Upper lobe of right lung (tissue), 1 donor: ENCODE measurements around the gene NSD1. TPM values are rescaled to one million over a fixed set of nuclear protein-coding genes. Genes with fewer than 3 reads are reported as not detected.

Source experiments
- ATAC-seq: fragments of 200-7000 bp; cut with Tn5 transposase; one replicate; pipeline ENCODE4 v1.9.1; 2020; ENCODE audit warnings: mild to moderate bottlenecking, moderate library complexity
- DNase-seq: peaks from one replicate; pipeline ENCODE4 v3.0.0-alpha.2; 2020
- H3K27ac ChIP-seq: fragments of 200-600 bp; one replicate; pipeline ENCODE4 v1.8.0; 2022
- H3K27me3 ChIP-seq: fragments of 200-600 bp; one replicate; pipeline ENCODE4 v1.8.0; 2022; ENCODE audit warnings: mild to moderate bottlenecking
- H3K36me3 ChIP-seq: fragments of 200-600 bp; one replicate; pipeline ENCODE4 v1.8.0; 2022
- H3K4me1 ChIP-seq: fragments of 200-600 bp; one replicate; pipeline ENCODE4 v1.8.0; 2022
- H3K4me3 ChIP-seq: fragments of 200-600 bp; one replicate; pipeline ENCODE4 v1.8.0; 2022; ENCODE audit warnings: mild to moderate bottlenecking
- H3K9me3 ChIP-seq: fragments of 200-600 bp; one replicate; pipeline ENCODE4 v1.8.0; 2022
- intact Hi-C: fragments of 100-400 bp; cut with DNase I; formaldehyde crosslinking; loops from one replicate; pipeline ENCODE4 v1.11.0; 2022
- total RNA-seq: library from RNA; stranded (reverse); fragmentation: NEBNext Ultra II Directional; extraction: Animal tissue kit (Norgen Biotek cat#: 25700); gene quantifications from one replicate; pipeline ENCODE4 v1.2.1, GENCODE V29; 2021
- TF ChIP-seq, protein P1 (sequence below): fragments of 200-600 bp; IDR thresholded peaks from one replicate; pipeline ENCODE4 v1.8.0; 2022; ENCODE audit warnings: antibody characterized with exemption
- donor health status: DM: no; HTN: yes; CAD: no; lungs with severe emphysema.

Gene NSD1
- total RNA-seq, 1 donor from 2014 or later, result 67.7 TPM

- H3K9me3 ChIP-seq, result no peaks in the 10 kb centered on the region
- ATAC-seq (no peak), DNase-seq (no peak)
- peaks cover 52% of the 10 kb centered on the region for H3K36me3 ChIP-seq
- H3K4me1 ChIP-seq, result peaks cover 17% of the 10 kb centered on the region
- TF ChIP-seq, protein P1, sequence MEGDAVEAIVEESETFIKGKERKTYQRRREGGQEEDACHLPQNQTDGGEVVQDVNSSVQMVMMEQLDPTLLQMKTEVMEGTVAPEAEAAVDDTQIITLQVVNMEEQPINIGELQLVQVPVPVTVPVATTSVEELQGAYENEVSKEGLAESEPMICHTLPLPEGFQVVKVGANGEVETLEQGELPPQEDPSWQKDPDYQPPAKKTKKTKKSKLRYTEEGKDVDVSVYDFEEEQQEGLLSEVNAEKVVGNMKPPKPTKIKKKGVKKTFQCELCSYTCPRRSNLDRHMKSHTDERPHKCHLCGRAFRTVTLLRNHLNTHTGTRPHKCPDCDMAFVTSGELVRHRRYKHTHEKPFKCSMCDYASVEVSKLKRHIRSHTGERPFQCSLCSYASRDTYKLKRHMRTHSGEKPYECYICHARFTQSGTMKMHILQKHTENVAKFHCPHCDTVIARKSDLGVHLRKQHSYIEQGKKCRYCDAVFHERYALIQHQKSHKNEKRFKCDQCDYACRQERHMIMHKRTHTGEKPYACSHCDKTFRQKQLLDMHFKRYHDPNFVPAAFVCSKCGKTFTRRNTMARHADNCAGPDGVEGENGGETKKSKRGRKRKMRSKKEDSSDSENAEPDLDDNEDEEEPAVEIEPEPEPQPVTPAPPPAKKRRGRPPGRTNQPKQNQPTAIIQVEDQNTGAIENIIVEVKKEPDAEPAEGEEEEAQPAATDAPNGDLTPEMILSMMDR, result no peak
- no peaks in the 10 kb centered on the region for H3K27me3 ChIP-seq
- H3K27ac ChIP-seq, result no peak overlapping the region
- intact Hi-C loops, result no loop called here
- no peak overlapping the region for H3K4me3 ChIP-seq
Measured at GRCh38 chr5:177343777-177344176, 210.2 kb downstream of the NSD1 start.

DNA sequence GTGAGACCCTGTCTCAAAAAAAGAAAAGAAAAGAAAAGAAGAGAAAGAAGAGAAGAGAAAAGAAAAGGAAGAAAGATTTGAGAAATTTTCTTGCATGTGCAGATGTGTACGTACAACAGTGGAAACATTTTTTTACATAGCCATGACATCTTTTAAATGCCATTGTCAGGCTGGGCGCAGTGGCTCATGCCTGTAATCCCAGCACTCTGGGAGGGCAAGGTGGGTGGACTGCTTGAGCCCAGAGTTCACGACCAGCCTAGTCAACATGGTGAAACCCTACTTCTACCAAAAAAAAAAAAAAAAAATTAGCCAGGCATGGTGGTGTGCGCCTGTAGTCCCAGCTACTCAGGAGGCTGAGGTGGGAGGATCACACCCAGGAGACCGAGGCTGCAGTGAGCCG lies 211.3 kb downstream of the NSD1 start:
- Histone ChIP-seq H3K9me3 (no peaks in the 10 kb centered on the region), H3K27me3 (no peaks in the 10 kb centered on the region), H3K36me3 (peaks cover 59% of the 10 kb centered on the region), H3K4me3 (no peak overlapping the region), H3K4me1 (peaks cover 26% of the 10 kb centered on the region), H3K27ac (no peak overlapping the region)
- TF ChIP-seq, protein P1, result no peak
- intact Hi-C loops, result no loop called here
- ATAC-seq (no peak), DNase-seq (no peak)

DNA sequence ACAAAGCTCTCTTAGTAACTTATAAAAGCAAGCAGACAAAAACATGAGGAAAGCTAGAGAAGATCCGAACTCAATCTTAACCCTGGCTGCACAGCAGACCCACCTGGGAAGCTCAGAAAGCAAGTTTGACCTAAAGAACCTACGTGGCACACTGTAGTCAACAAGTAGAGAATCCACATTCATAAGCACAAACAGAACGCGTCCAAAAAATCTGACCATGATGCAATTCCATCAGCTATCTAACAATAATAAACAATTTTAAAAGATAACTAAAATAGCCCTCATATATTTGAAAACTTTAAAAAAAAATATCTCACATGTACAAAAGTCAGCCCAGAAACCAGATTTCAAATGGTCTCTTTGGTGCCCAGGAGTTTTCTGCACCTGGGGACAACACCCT lies 213.2 kb downstream of the NSD1 start:
- ATAC-seq (no peak), DNase-seq (no peak)
- no peaks in the 10 kb centered on the region for H3K9me3 ChIP-seq
- H3K4me1 ChIP-seq, result peaks cover 36% of the 10 kb centered on the region
- peaks cover 51% of the 10 kb centered on the region for H3K36me3 ChIP-seq
- no peak overlapping the region for H3K27ac ChIP-seq
- TF ChIP-seq, protein P1, result no peak
- intact Hi-C loops, result no loop called here
- no peaks in the 10 kb centered on the region for H3K27me3 ChIP-seq
- no peak overlapping the region for H3K4me3 ChIP-seq

GRCh38 chr5:177347699-177348098 lies 214.1 kb downstream of the NSD1 start:
- TF ChIP-seq, protein P1, result no peak
- intact Hi-C loops, result no loop called here

DNA sequence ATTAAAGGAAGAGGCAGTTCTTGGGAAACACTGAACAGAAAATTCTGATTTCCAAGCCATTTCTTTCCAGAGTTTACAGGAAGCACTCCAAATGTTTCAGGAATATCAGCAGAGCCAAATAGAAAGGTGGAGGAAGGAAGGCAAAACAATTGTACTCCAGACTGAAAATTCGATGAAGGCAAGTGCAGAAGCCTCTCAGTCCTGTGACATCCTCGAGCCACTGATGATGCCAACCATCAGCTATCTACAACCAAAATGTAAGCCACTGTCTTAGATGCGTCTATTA lies 215.7 kb downstream of the NSD1 start:
- no peaks in the 10 kb centered on the region for H3K9me3 ChIP-seq
- no peak overlapping the region for H3K27ac ChIP-seq
- TF ChIP-seq, protein P1, result no peak
- DNase-seq (no peak), ATAC-seq (no peak)
- H3K4me1 ChIP-seq, result peaks cover 36% of the 10 kb centered on the region
- no peaks in the 10 kb centered on the region for H3K27me3 ChIP-seq
- H3K36me3 ChIP-seq, result peaks cover 33% of the 10 kb centered on the region
- H3K4me3 ChIP-seq, result no peak overlapping the region
- intact Hi-C loops, result no loop called here

More at GRCh38 chr5:177347699-177348098, 214.1 kb downstream of the NSD1 start:
- peaks cover 36% of the 10 kb centered on the region for H3K4me1 ChIP-seq
- DNase-seq (no peak), ATAC-seq (no peak)
- peaks cover 43% of the 10 kb centered on the region for H3K36me3 ChIP-seq
- H3K9me3 ChIP-seq, result no peaks in the 10 kb centered on the region
- no peak overlapping the region for H3K27ac ChIP-seq
- no peaks in the 10 kb centered on the region for H3K27me3 ChIP-seq
- H3K4me3 ChIP-seq, result no peak overlapping the region

DNA sequence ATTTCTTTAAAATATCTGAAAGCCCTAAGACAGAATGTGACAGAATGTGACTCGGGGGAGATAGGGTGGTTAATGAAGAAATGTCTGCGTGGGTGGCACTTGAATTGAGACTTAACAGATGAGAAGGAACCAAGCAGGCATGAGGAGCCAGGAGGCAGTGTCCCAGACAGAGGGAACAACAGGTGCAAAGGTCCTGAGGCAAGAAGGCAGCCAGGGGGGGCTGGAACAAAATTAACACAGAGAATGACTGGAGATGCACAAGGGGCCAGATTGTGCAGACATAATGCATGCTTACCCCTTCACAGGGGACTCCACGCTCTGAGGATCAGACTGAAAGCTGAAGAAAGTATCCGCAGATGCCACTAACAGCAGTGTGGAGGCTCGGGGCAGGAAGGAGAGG lies 216.2 kb downstream of the NSD1 start:
- Histone ChIP-seq H3K4me3 (peak overlapping the region; percentile 98), H3K27ac (no peak overlapping the region), H3K27me3 (no peaks in the 10 kb centered on the region), H3K4me1 (peaks cover 36% of the 10 kb centered on the region), H3K36me3 (peaks cover 33% of the 10 kb centered on the region), H3K9me3 (no peaks in the 10 kb centered on the region)
- DNase-seq (no peak), ATAC-seq (no peak)
- intact Hi-C loops, result no loop called here
- TF ChIP-seq, protein P1, result no peak
